ENCODE measurements around the gene C5. TPM values are rescaled to one million over a fixed set of nuclear protein-coding genes. Genes with fewer than 3 reads are reported as not detected.

Gene C5
- total RNA-seq, 4 donors from 2014 or later, result 0.20 to 3.4 (median 1.9) TPM

GRCh38 chr9:120970244-120970643, 79.8 kb downstream of the C5 start:
- DNase-seq, result no peak
- no peaks in the 10 kb centered on the region for H3K27me3 ChIP-seq
- intact Hi-C loops (cut with DNase I; ENCODE audit: low total_unique reads), result no loop called here
- H3K4me3 ChIP-seq, result no peak overlapping the region
- TF ChIP-seq EP300 (IDR thresholded peaks at IDR 0.05; ENCODE audit: low read depth) (no peak), POLR2AphosphoS5 (IDR thresholded peaks at IDR 0.05) (no peak), CTCF (IDR thresholded peaks at IDR 0.05) (no peak), POLR2A (IDR thresholded peaks at IDR 0.05) (no peak)
- 76 to 79% methylated on average over 3 of the region's 3 CpGs for WGBS, 2 donors (ENCODE audit: low coverage in 1 of 2)
- no peaks in the 10 kb centered on the region for H3K36me3 ChIP-seq
- no peaks in the 10 kb centered on the region for H3K4me1 ChIP-seq
- no peak overlapping the region for H3K27ac ChIP-seq
- H3K9me3 ChIP-seq, result no peaks in the 10 kb centered on the region
- in situ Hi-C loops (cut with MboI; ENCODE audit: low pct_ligation_motif_present in 1 of 4, low pct_unique_long_range_greater_than_20kb in 1 of 4, low sequenced_read_pairs in 3 of 4), result no loop called here

- Histone ChIP-seq H3K36me3 (peaks cover 0 to 4% (median 0%) of the 10 kb centered on the region in 4 donors), H3K4me3 (no peak overlapping the region), H3K4me1 (no peaks in the 10 kb centered on the region), H3K9me3 (no peaks in the 10 kb centered on the region), H3K27ac (peak overlapping the region in 3 of 4 donors; percentile 12 to 58 (median 49)), H3K27me3 (no peaks in the 10 kb centered on the region)
- 77 to 84% methylated on average over 2 to 3 of the region's 3 CpGs for WGBS, 2 donors (ENCODE audit: low coverage in 1 of 2)
- no peak for DNase-seq
- intact Hi-C loops (cut with DNase I; ENCODE audit: low total_unique reads), result no loop called here
- TF ChIP-seq POLR2A (IDR thresholded peaks at IDR 0.05) (no peak), EP300 (IDR thresholded peaks at IDR 0.05; ENCODE audit: low read depth) (no peak), POLR2AphosphoS5 (IDR thresholded peaks at IDR 0.05) (no peak), CTCF (IDR thresholded peaks at IDR 0.05) (no peak)
- in situ Hi-C loops (cut with MboI; ENCODE audit: low pct_ligation_motif_present in 1 of 4, low pct_unique_long_range_greater_than_20kb in 1 of 4, low sequenced_read_pairs in 3 of 4), result no loop called here
These were observed 84.1 kb downstream of the C5 start for GRCh38 chr9:120966013-120966369.

GRCh38 chr9:120965344-120966012, 84.6 kb downstream of the C5 start:
- Histone ChIP-seq H3K4me3 (no peak overlapping the region), H3K27me3 (no peaks in the 10 kb centered on the region), H3K9me3 (no peaks in the 10 kb centered on the region), H3K27ac (peak overlapping the region in 2 of 4 donors; percentile 12 to 26), H3K36me3 (peaks cover 0 to 4% (median 0%) of the 10 kb centered on the region in 4 donors), H3K4me1 (no peaks in the 10 kb centered on the region)
- intact Hi-C loops (cut with DNase I; ENCODE audit: low total_unique reads) (no loop called here), in situ Hi-C loops (cut with MboI; ENCODE audit: low pct_ligation_motif_present in 1 of 4, low pct_unique_long_range_greater_than_20kb in 1 of 4, low sequenced_read_pairs in 3 of 4) (no loop called here)
- no peak for TF ChIP-seq EP300 (IDR thresholded peaks at IDR 0.05; ENCODE audit: low read depth)
- TF ChIP-seq POLR2AphosphoS5 (IDR thresholded peaks at IDR 0.05), result no peak
- TF ChIP-seq CTCF (IDR thresholded peaks at IDR 0.05), result no peak
- no peak for TF ChIP-seq POLR2A (IDR thresholded peaks at IDR 0.05)
- no peak for DNase-seq
- WGBS, 2 donors (ENCODE audit: low coverage in 1 of 2), result 80 to 87% methylated on average over 4 of the region's 4 CpGs

DNA sequence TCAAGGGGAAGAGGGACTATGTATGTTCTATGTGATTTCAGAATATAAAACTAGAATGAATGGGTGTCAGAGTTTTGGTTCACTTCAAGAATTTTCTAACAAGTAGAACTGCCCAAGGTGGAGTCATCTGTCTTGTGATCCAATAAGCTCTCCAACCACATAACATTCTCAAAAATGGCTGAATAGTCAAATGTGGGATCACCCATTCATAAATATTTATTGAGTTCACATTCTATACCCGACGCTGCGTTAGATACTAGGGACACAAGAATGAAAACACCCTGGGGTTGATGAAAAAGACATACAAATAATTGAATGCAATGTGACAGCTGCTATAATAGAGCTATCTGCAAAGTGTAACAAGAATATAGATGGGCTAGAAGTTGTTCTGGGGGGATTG, 88.1 kb downstream of the C5 start:
- 91 to 100% methylated on average over 3 of the region's 3 CpGs for WGBS, 2 donors (ENCODE audit: low coverage in 1 of 2)
- no peak overlapping the region for H3K27ac ChIP-seq
- in situ Hi-C loops (cut with MboI; ENCODE audit: low pct_ligation_motif_present in 1 of 4, low pct_unique_long_range_greater_than_20kb in 1 of 4, low sequenced_read_pairs in 3 of 4), result no loop called here
- H3K4me3 ChIP-seq, result no peak overlapping the region
- no peaks in the 10 kb centered on the region for H3K4me1 ChIP-seq
- H3K36me3 ChIP-seq, result peaks cover 0 to 4% (median 0%) of the 10 kb centered on the region in 4 donors
- intact Hi-C loops (cut with DNase I; ENCODE audit: low total_unique reads), result no loop called here
- no peak for TF ChIP-seq POLR2A (IDR thresholded peaks at IDR 0.05)
- TF ChIP-seq CTCF (IDR thresholded peaks at IDR 0.05), result no peak
- TF ChIP-seq POLR2AphosphoS5 (IDR thresholded peaks at IDR 0.05), result no peak
- TF ChIP-seq EP300 (IDR thresholded peaks at IDR 0.05; ENCODE audit: low read depth), result no peak
- no peaks in the 10 kb centered on the region for H3K9me3 ChIP-seq
- no peak for DNase-seq
- H3K27me3 ChIP-seq, result no peaks in the 10 kb centered on the region

All from transverse colon (tissue), 4 donors.